GM21529 (cell line): ENCODE measurements around the gene CLECL1.
"Not testable (repeated sequence)": the region's sequence is repeated elsewhere in the genome, so short reads cannot be mapped to it uniquely, and the experiment has no call there.

Experiments used
- ATAC-seq: cut with Tn5 transposase; IDR thresholded peaks from one replicate; pipeline ENCODE4 v1.9.1; 2021; ENCODE audit not compliant: unreplicated experiment

CLECL1 gene

DNA sequence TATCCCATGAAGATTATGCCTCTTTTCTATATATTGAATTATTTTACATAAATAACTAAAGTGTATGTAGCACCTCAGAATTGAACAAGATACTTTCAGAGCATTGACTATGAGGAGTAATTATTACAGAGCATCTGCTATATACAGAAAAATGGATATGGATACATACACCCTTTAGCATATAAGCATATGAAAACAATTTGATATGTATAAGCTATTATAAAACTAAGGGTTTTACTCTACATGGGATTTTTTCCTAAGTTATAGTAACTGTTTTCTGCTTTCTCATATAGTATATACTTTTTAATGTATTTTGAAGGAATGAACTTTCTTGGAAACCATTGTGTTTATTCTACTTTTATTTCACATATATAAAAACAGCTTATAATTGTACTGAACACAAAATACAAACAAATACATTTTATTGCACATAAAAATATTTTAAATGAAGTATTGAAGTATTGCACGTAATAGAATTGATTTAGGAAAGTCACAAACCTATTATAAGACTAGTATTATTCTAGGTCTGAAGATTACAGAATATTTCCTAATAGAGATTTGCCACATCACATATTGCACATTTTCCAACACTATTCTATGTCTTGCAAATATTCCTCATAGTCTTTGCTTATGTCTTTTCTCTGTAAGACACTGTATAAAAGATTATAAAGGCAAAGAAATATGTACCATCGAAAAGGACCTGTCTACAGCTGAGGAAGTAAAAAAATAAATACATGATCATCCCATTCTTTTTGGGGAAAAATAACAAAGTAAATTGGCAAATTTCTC, 19.4 kb upstream of the CLECL1 start:
- no peak for ATAC-seq

DNA sequence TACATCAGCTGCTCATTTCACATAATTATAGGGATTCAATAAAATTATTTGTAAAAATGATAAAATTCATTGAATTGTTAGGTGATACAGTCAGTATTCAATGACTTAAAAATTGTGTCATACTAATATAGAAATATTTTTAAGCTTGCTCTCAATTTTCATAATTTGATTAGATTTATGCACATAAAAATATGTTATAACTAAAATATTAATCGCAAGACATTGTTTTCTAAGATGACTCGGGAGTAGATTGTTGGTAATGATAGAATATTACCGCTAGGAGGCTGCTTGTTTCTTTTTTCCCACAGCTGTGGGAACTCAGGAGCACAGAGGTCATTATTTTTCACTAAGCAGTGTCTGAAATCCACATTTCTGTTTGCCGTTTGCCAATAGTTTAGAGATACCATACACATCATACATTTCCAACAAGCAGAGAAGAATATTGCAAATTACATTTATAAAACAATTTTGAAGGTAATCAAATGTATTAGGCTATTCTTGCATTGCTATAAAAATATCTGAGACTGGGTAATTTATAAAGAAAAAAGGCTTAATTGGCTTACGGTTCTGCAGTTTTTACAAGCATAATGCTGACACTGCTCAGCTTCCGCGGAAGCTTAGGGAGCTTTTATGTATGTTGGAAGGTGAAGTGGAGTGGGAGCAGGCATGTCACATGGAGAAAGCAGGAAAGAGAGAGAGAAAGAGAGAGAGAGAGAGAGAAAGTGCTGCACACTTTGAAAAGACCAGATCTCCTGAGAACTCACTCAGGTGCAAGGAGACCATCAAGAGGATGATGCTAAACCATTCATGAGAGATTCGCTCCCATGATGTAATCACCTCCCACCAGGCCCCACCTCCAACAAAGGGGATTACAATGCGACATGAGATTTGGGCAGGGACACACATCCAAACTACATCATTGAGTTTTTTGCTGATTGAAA, 18.6 kb upstream of the CLECL1 start:
- ATAC-seq, result no peak

DNA sequence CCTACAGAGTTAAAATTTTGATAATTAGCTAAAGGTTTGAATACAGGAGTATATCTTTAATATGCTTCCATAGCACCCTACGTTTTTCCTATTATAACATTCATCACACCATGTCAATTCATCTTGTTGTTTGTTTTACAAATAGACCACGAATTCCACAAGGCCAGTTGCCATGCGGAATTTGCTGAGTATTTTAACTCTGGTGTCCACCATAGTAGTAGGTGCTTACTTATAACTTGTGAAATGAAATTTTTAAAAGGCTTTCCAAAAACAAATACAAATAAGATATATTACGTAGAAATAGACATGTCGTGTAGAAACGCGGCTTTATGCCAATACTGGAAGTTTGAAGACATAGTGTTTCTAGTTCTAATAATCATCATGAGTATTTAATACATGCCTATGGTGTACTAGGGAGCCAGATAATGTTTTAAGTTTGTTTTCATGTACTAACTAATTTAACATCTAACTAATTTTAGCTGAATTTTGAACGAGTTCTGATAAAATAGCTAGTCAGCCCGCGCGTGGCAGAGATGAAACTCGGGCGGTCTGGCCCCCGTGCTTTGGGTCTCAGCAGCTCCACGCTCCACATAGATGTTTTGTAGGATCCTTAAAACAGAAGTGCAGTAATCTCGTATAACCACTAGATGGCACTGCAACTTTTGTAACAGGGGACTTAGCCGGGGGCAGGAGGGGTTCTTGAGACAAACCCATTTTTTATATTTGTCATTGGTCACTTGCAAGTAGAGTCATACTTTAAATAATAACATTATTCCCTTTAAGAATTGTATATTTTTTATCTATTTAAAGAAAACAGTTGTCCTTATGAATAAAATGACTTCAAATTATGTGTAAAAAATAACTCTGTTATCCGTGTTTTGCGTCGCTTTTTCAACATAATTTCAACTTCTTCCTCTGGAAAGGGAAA, 17.6 kb upstream of the CLECL1 start:
- peak; percentile 68 for ATAC-seq

DNA sequence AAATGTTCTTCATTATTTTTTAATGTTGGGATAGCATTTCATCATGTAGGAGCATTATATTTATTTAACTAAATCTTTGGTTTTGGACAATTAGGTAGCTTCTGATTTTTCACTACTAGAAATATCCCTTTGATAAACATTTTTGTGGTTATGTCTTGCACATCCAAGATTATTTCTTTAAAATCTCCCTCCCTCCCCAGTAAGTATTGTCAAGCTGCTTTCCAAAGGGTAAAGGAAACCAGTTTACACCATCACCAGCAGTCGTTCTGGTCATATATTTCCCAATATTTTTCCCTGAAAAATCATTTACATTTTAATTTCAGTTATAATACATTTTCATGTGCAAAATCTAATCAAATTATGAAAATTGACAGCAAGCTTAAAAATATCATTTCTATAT, 16.7 kb upstream of the CLECL1 start:
- no peak for ATAC-seq

DNA sequence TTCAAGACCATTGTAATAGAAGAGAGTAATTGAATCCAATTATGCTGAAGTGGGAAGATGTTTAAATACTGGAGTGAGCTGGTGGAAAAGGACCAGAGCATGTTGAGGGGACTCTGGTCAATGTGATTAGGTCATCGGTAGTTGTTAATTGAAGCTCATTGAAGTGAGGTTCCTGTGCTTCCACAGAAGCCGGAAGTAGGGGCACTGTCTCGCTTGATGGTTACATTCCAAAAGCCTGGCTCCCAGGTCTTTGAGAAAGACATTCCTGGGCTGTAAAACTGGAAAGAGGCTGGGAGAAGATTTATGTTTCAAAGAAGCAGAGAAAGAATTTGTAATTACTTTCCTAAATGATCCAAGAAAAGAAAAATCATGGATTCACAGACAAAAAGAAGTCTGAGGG, 12.3 kb upstream of the CLECL1 start:
- ATAC-seq, result no peak

DNA sequence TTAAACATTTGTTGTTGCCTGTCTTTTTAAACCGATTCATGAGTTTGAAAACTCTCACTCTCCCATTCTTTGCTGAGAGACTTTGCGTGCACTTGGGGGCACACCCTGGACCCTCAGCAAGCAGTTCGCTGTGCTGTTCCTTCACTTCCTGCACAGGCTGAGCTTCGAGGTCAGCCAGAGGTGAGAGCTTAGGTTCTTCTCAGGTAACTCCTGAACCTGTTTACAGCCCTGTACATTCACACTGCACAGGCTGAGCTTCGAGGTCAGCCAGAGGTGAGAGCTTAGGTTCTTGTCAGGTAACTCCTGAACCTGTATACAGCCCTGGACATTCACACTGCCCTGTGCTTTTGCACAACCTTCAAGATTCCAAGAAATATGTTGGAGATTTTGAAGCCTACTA, 9.8 kb upstream of the CLECL1 start:
- ATAC-seq, result peak; percentile 42

DNA sequence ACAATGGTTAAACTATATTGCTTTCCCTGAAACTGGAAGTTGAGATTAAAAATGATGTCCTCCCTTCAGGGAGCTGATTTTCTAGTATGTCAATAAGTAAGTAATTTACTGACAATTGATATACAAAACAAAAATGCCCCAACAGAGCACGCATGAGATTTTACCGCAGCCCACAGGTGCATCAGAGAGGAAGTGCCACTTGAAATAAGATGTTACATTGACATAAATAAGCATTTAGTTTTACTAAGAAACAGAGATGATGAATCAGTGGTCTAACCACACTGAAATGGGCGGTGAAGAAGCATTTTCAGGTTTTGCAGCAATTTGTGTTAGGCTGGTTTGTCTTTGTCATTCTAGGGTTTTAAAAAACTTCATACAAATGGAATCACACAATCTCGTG, 8.8 kb upstream of the CLECL1 start:
- peak; percentile 77 for ATAC-seq

DNA sequence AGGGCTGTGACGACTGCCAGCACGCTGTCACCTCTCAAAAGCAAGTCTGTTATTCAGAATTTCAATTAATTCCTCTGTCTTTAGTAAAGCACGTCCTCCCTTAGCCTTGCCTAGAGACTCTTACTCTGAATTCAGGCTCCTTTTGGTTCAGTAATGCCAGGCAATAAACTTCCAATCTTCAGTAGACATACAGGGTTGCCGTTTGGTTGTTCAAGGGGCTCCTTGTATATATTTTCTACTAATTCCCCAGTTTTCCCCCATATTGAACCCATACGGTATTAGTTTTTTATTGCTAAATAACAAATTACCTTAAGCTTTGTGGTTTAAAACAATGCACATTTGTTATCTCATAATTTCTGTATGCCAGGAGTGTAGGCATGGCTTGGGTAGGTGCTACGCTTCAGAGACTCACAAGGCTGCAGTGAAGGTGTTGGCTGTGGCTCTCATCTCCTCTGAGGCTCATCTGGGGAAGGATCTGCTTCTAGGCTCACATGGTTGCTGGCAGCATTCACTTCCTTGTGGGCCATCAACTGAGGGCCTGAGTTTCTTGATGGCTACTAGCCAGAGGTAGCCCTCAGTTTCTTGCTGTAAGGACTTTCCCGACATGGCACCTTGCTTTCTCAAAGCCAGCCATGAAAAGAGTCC, 7.3 kb upstream of the CLECL1 start:
- no peak for ATAC-seq

DNA sequence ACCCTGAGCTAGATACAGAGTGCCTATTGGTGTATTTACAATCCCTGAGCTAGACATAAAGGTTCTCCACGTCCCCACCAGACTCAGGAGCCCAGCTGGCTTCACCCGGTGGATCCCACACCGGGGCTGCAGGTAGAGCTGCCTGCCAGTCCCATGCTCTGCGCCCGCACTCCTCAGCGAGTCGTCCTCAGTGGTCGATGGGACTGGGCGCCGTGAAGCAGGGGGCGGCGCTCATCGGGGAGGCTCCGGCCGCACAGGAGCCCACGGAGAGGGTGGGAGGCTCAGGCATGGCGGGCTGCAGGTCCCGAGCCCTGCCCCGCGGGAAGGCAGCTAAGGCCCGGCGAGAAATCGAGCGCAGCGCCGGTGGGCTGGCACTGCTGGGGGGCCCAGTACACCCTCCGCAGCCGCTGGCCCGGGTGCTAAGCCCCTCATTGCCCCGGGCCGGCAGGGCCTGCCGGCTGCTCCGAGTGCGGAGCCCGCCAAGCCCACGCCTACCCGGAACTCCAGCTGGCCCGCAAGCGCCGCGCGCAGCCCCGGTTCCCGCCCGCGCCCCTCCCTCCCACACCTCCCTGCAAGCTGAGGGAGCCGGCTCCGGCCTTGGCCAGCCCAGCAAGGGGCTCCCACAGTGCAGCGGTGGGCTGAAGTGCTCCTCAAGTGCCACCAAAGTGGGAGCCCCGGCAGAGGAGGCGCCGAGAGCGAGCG, 6.7 kb upstream of the CLECL1 start:
- not testable (repeated sequence) for ATAC-seq

DNA sequence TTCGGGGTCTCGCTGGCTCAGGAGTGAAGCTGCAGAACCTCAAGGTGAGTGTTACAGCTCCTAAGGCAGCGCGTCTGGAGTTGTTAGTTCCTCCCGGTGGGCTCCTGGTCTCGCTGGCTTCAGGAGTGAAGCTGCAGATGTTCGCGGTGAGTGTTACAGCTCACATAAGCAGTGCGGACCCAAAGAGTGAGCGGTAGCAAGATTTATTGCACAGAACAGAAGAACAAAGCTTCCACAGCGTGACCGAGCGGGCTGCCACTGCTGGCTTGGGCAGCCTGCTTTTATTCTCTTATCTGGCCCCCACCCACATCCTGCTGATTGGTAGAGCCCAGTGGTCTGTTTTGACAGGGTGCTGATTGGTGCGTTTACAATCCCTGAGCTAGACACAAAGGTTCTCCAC, 6.0 kb upstream of the CLECL1 start:
- not testable (repeated sequence) for ATAC-seq

DNA sequence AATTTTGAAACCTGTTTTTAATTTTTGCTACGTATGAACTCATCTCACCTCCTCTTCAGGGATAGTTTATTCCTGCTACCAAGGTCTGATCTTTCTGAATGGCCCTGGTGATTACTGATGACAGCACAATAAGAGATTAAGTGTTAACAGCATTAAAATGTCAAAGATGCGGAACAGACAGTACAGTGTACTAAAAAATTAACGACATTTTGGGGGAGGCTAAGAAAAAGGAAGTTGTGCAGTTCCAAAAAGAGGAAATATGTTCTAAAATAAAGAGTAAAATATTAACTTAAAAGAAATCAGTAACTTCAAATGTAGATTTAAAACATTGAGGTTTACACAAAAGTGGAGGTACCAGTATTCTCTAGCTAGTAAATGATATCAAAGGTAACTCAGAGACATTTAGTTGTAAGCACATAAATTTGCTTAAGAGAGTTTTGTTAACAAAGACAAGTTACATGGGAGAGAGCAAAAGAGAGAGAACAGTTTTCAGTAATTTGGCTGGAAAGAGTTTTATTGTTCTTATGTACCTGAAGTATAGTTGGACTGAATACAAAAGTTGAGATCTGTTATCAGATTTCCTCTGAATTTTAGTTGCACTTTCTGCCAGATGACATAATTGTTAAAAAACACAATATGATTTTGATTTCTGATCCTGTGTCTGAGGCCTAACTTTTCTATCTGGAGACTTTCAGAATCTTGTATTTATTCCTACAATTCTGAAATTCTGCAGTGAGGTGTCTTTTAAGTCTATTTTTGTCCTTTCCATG, 4.2 kb upstream of the CLECL1 start:
- no peak for ATAC-seq

DNA sequence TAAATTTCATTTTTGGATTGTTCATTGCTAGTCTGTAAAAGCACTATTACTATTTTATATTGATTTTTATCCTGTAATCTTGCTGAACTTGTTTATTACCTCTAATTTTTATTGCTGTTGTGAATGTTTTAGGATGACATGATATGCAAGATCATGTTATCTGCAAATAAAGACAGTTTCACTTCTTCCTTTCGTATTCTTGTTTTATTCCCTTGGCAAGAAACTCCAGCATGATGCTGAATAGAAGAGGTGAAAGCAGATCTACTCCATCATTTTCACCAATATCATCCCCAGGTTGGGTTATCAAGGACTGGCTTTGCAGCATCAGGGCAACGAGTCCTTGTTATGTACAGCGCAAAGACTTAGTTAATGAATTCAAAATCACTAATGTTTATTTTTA, 2.7 kb upstream of the CLECL1 start:
- ATAC-seq, result no peak

DNA sequence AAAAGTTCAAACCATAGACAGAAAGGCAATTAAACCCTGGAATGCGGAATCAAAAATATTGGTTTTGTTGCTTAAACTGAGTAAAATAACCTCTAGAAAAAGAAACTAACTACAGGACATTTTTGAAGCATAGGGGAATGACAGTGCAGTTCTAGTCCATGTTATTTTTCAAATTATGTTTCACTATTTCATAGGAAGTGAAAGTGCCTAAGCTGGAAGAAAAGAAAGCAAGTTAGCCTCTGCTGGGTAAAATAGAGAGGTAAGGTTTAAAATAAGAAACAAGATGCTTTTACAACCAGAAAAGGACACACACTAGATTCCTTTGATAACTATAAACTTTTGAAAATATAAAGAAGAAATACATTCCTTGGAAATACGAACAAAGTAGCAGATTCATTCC, 1.1 kb downstream of the CLECL1 start:
- peak; percentile 49 for ATAC-seq

DNA sequence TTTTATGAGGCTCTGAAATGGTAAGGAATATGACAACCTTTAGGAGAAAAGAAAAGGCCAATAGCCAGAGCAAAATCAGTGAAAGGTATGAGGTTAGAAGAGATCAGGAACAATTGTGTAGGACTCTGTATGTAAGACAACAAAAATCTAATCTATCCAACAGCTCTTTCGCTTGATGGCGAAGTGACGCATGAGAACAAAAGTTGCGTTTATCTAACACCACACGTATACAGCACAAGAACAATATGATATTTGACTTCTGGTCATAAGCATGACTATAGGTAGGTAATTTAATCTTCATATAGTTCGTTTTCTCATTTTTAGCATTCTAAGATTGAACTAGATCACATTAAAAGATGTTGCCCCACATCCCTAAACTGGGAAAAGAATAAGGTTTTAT, 1.5 kb downstream of the CLECL1 start:
- no peak for ATAC-seq

DNA sequence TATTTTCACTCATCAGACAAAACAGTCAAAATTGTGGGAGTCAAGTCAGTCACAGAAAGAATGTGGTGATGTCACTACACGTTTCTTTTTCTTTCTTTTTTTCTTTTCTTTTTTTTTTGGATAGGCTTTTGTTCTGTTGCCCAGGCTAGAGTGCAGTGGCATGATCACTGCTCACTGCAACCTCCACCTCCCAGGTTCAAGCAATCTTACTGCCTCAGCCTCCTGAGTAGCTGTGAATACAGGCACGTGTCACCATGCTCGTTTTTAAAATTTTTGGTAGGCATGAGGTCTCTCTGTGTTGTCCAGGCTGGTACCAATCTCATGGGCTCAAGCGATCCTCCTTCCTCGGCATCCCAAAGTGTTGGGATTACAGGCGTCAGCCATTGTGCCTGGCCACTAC, 2.3 kb downstream of the CLECL1 start:
- no peak for ATAC-seq

DNA sequence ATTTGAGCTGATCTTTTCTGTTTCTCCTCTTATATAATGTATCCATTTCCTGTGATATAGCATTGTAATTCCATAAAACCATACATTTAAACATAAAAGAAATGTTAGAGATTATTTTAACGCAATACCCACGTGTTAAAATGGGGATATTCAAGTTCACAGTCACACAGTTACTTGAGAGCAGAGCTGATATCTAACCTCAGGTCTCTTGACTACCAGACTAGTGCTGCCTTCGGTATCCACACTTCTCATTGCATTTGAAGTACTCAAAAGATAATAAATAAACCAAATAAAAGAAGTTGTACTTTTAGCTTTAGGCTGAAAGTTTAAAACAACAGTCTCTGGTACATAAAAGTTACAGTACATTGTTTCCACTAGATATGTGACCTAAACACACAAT, 2.9 kb downstream of the CLECL1 start:
- no peak for ATAC-seq

DNA sequence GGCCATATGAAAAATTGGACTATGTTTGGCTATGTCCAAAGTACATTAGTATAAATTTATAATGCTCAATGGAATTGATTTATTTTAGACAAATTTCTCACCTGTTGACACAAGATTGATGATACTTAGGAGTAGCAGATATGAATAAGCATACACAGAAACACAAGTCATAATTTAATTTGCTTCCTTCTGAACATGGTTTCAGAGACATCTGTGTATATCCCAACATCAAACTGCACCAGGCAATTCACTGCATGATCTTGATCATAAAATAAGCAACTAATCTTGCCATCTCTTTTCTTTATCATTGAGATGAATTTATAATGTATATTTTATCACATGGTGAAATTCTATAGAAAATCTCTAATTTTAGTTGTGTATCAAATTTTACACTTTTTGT, 3.8 kb downstream of the CLECL1 start:
- ATAC-seq, result no peak

DNA sequence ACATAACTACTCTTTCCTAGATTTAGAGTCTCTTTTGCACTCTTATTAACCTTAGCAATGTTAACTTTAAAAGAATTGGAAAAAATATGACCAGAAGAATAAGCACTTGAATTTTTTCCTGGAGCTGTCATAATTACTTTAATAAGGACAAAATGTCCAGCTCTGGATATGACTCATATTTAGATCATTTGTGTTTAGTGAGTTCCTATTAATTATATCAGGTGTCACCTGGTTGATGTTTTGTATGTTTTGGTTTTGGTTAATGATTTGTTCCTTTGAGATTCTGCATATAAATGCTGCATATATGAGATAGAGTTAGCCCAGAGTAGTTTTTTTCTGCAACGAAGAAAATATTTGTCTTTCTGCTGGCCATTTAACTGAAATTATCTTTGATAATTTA, 5.1 kb downstream of the CLECL1 start:
- ATAC-seq, result no peak

DNA sequence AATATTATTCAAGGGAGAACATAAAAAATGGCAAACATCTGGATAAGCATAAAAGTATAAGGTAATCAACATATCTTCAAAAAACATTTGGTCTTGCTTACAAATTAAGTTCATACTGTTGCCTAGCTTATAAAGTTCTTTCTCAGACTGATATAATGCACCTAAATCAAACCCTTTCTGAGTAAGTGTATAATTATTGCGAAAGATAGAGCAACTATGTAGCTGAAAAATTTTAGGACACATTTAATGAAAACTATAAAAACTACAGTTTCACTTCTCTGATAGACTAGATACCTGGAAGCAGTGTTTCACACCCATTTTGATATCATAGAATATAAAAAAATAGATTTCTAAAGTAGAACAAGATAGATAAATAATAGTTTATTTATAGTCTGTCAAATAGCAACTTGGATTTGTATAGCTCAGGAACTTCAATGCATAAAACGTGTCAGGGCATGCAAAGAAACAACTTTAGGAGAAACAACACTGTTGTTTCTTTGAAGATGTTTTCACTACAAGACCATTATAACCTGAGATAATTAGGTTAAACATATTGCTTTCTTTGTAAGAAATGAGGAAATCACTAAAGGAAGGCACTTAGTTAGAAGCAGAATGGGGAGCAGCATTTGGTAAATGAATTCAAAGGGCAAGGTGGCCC, 7.6 kb downstream of the CLECL1 start:
- no peak for ATAC-seq
